Esophagus muscularis mucosa (tissue), 3 donors: ENCODE data around the gene SLC9C2.

Experiments used
- CTCF ChIP-seq, 3 experiments: fragments of 200-600 bp in 2 of 3; fragments of 450-650 bp in 1 of 3; sonication (generic) in 2 of 3; IDR thresholded peaks; one replicate each; pipeline ENCODE4 v1.5.1; 2017 to 2019; ENCODE audit warnings: antibody characterized with exemption in 3 of 3, mild to moderate bottlenecking in 2 of 3, moderate library complexity in 1 of 3
- POLR2A ChIP-seq: fragments of 450-650 bp; IDR thresholded peaks from one replicate; pipeline ENCODE4 v1.6.1; 2017; ENCODE audit warnings: antibody characterized with exemption, moderate library complexity, mild to moderate bottlenecking, low read depth
- POLR2AphosphoS5 ChIP-seq, 2 donors: sonication (generic); formaldehyde crosslinking; IDR thresholded peaks; one replicate each; pipeline ENCODE4 v1.6.1; 2017; ENCODE audit warnings: antibody characterized with exemption in 2 of 2

DNA sequence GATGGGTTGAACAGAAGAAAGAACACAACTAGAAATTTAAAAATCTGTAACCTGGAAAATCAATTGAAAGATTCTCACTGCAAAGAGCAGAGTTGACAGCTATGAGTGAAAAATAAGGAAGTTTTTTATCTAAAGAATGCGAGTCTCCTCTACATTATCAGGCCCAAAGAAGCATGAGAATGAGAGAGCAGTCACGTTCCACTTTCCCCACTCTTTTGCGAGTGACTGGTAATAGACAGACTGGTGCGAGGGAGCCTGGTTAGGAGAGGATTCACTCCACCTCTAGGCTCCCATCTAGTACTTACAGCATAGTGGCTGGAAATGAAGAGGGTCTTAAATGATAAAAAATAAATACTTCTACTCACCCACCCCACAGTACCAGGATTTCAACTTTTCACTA, 73.8 kb downstream of the SLC9C2 start:
- TF ChIP-seq POLR2A = no peak
- no peak for TF ChIP-seq POLR2AphosphoS5 (IDR thresholded peaks at IDR 0.05)
- no peak for TF ChIP-seq CTCF (IDR thresholded peaks at IDR 0.05)
